HG03039 (cell line): Measurements from ENCODE around the gene CYRIA.

Experiments used
- ATAC-seq: cut with Tn5 transposase; IDR thresholded peaks from one replicate; pipeline ENCODE4 v1.9.1; 2021; ENCODE audit warnings: mild to moderate bottlenecking, moderate library complexity; ENCODE audit not compliant: unreplicated experiment

Gene CYRIA

GRCh38 chr2:16632598-16632997 lies 33.0 kb downstream of the CYRIA start:
- ATAC-seq: no peak

- ATAC-seq: no peak
These were observed 35.2 kb downstream of the CYRIA start for GRCh38 chr2:16630463-16630862.

GRCh38 chr2:16629770-16630169 lies 35.9 kb downstream of the CYRIA start:
- no peak for ATAC-seq

- no peak for ATAC-seq
These were observed 36.6 kb downstream of the CYRIA start for GRCh38 chr2:16629044-16629443.

GRCh38 chr2:16628314-16628713 lies 37.3 kb downstream of the CYRIA start:
- no peak for ATAC-seq

- no peak for ATAC-seq
These were observed 38.5 kb downstream of the CYRIA start for GRCh38 chr2:16626997-16627605.

- ATAC-seq: no peak
These were observed 39.1 kb downstream of the CYRIA start for GRCh38 chr2:16626497-16626896.

- peak; percentile 43 for ATAC-seq
These were observed 39.9 kb downstream of the CYRIA start for GRCh38 chr2:16625759-16626158.

GRCh38 chr2:16625201-16625729 lies 40.4 kb downstream of the CYRIA start:
- ATAC-seq: no peak

- ATAC-seq: no peak
These were observed 41.2 kb downstream of the CYRIA start for GRCh38 chr2:16624436-16624780.

- ATAC-seq: no peak
These were observed 41.8 kb downstream of the CYRIA start for GRCh38 chr2:16623564-16624435.

GRCh38 chr2:16623031-16623430 lies 42.6 kb downstream of the CYRIA start:
- ATAC-seq: no peak

GRCh38 chr2:16622399-16622968 lies 43.1 kb downstream of the CYRIA start:
- no peak for ATAC-seq

GRCh38 chr2:16621316-16621715 lies 44.3 kb downstream of the CYRIA start:
- ATAC-seq: no peak

GRCh38 chr2:16620590-16620989 lies 45.0 kb downstream of the CYRIA start:
- no peak for ATAC-seq

GRCh38 chr2:16619576-16620245 lies 45.9 kb downstream of the CYRIA start:
- no peak for ATAC-seq

GRCh38 chr2:16617282-16618266 lies 48.1 kb downstream of the CYRIA start:
- ATAC-seq: no peak
